ENCODE data around the gene BMS1.

Gene BMS1

DNA sequence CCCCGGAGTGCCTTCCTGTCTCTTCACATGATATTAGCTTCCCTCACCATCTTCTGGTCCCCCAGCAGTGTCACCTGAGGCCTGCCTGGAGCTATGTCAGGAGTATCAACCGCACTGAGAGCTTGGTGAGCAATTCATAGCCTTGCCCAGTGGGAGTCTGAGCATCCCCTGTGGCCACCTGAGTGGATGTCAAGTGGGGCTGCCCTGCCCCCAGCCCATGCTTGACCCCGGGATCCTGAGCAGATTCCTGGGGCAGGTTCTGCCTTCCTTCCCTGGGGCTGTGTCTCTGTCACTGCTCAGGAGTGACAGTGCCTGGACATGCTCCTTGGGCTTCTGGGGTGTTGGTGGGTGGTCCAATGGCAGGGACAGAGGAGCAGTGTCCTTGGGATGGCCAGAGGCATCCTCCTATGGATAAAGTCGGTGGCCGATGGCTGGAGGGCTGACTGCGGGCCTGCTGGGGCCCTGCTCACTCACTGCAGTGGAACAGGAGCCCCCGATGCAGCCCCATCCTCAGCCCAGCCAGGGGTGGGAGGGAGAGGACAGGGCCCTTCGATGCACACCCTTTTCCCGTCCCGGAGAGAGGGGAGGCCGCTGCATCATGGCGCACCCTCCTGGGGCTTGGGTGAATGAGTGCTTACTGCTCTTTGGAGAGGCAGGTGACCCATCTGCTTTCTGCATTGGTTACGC, 95.7 kb downstream of the BMS1 start:
- Histone ChIP-seq H3K9me3 (ENCODE audit: insufficient read depth, low read length) (peaks cover 4% of the 10 kb centered on the region; the same call in 1 of the 2 replicates), H3K4me3 (ENCODE audit: insufficient read depth, low read length, poor library complexity, severe bottlenecking) (no peak overlapping the region), H3K36me3 (ENCODE audit: low read length) (no peaks in the 10 kb centered on the region), H3F3A (ENCODE audit: insufficient read depth) (no peaks in the 10 kb centered on the region), H3K9ac (ENCODE audit: low read length) (no peak overlapping the region), H3K79me2 (ENCODE audit: insufficient read depth, low read length) (no peaks in the 10 kb centered on the region), H3K4me2 (ENCODE audit: low read depth, low read length, poor library complexity, severe bottlenecking) (no peak overlapping the region), H2AFZ (ENCODE audit: low read depth, low read length, severe bottlenecking) (no peak overlapping the region), H3K27me3 (ENCODE audit: low read length) (no peaks in the 10 kb centered on the region), H4K20me1 (ENCODE audit: low read depth, low read length) (no peaks in the 10 kb centered on the region), H3K27ac (ENCODE audit: low read depth, low read length) (no peak overlapping the region), H3K9me2 (replicated peaks; ENCODE audit: insufficient read depth, low read length) (no peaks in the 10 kb centered on the region)
- no peak for TF ChIP-seq EZH2phosphoT487 (conservative IDR thresholded peaks at IDR 0.05; ENCODE audit: low read length)
- TF ChIP-seq, protein P1, sequence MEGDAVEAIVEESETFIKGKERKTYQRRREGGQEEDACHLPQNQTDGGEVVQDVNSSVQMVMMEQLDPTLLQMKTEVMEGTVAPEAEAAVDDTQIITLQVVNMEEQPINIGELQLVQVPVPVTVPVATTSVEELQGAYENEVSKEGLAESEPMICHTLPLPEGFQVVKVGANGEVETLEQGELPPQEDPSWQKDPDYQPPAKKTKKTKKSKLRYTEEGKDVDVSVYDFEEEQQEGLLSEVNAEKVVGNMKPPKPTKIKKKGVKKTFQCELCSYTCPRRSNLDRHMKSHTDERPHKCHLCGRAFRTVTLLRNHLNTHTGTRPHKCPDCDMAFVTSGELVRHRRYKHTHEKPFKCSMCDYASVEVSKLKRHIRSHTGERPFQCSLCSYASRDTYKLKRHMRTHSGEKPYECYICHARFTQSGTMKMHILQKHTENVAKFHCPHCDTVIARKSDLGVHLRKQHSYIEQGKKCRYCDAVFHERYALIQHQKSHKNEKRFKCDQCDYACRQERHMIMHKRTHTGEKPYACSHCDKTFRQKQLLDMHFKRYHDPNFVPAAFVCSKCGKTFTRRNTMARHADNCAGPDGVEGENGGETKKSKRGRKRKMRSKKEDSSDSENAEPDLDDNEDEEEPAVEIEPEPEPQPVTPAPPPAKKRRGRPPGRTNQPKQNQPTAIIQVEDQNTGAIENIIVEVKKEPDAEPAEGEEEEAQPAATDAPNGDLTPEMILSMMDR (IDR thresholded peaks at IDR 0.05; ENCODE audit: insufficient read depth, low read length, poor library complexity, severe bottlenecking): no peak

DNA sequence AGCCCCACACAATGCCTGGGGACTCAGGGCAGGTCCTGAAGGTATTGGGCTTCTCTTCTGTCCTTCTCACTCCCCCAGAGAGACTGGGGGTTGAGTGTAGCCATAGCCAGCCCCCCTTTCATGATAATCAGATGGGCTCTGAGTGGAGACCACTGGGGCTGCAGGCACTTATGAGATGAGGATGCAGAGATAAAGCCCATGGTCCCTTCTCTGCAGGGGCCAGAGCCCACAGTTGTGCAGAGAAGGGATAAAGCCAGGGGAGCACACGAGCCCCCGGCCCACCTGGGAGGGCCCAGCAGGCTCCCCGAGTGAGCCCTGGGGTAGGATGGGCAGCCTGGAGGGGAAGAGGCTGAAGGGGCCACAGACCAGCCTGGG, 96.2 kb downstream of the BMS1 start:
- Histone ChIP-seq H4K20me1 (ENCODE audit: low read depth, low read length) (no peaks in the 10 kb centered on the region), H3K79me2 (ENCODE audit: insufficient read depth, low read length) (no peaks in the 10 kb centered on the region), H3F3A (ENCODE audit: insufficient read depth) (no peaks in the 10 kb centered on the region), H3K4me3 (ENCODE audit: insufficient read depth, low read length, poor library complexity, severe bottlenecking) (no peak overlapping the region), H3K9me2 (replicated peaks; ENCODE audit: insufficient read depth, low read length) (no peaks in the 10 kb centered on the region), H3K9ac (ENCODE audit: low read length) (no peak overlapping the region), H3K36me3 (ENCODE audit: low read length) (no peaks in the 10 kb centered on the region), H3K27me3 (ENCODE audit: low read length) (no peaks in the 10 kb centered on the region), H3K4me2 (ENCODE audit: low read depth, low read length, poor library complexity, severe bottlenecking) (no peak overlapping the region), H3K27ac (ENCODE audit: low read depth, low read length) (no peak overlapping the region), H2AFZ (ENCODE audit: low read depth, low read length, severe bottlenecking) (no peak overlapping the region), H3K9me3 (ENCODE audit: insufficient read depth, low read length) (peaks cover 4% of the 10 kb centered on the region; the same call in 1 of the 2 replicates)
- TF ChIP-seq, protein P1 (IDR thresholded peaks at IDR 0.05; ENCODE audit: insufficient read depth, low read length, poor library complexity, severe bottlenecking): no peak

DNA sequence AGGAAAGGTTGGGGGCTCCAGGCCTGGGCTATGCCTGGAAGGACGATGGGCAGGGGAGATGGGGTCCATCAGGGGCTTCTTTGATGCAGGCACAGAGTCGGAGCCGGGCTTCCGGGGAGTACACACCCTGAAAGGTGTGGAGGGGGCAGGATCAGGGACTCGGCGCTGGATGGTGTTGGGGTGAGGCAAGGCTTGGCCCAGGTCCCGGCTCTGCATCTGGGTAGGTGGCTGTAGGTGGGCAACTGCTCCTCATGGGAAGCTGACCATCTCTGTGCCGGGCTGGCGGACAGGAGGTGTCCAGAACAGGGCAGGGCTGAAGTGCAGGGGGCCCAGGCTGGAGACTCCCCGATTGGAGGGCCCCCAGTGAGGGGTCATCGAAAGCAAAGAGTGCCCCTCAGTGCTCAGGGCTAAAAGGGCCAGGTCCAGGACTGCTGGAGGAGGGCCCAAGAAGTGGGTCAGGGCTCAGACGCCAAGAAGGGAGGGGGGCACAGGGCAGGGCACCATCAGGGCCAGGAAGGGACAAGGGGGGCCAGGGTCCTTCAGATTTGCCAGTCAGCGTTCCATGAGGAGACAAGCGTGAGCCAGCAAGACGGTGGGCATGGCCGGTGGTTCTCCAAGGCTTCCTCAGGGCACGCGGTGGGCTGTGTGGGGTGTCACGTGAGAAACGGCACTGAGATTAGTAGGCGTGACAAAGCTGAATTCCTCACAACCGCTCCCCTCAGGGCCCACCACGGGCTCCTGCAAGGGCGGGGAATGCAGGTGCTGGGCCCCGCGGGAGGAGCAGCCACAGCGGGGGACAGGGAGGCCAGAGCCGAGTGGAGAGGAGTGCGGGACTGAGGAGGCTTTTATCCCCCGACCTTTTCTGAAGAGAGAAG, 97.0 kb downstream of the BMS1 start:
- Histone ChIP-seq H3K27ac (ENCODE audit: low read depth, low read length) (no peak overlapping the region), H3F3A (ENCODE audit: insufficient read depth) (no peaks in the 10 kb centered on the region), H3K36me3 (ENCODE audit: low read length) (no peaks in the 10 kb centered on the region), H4K20me1 (ENCODE audit: low read depth, low read length) (no peaks in the 10 kb centered on the region), H3K9me2 (replicated peaks; ENCODE audit: insufficient read depth, low read length) (no peaks in the 10 kb centered on the region), H3K27me3 (ENCODE audit: low read length) (no peaks in the 10 kb centered on the region), H3K79me2 (ENCODE audit: insufficient read depth, low read length) (no peaks in the 10 kb centered on the region), H3K9me3 (ENCODE audit: insufficient read depth, low read length) (peaks cover 4% of the 10 kb centered on the region; the same call in 1 of the 2 replicates), H2AFZ (ENCODE audit: low read depth, low read length, severe bottlenecking) (no peak overlapping the region), H3K4me3 (ENCODE audit: insufficient read depth, low read length, poor library complexity, severe bottlenecking) (no peak overlapping the region), H3K4me2 (ENCODE audit: low read depth, low read length, poor library complexity, severe bottlenecking) (no peak overlapping the region), H3K9ac (ENCODE audit: low read length) (no peak overlapping the region)
- TF ChIP-seq EZH2phosphoT487 (conservative IDR thresholded peaks at IDR 0.05; ENCODE audit: low read length): no peak
- TF ChIP-seq, protein P1 (IDR thresholded peaks at IDR 0.05; ENCODE audit: insufficient read depth, low read length, poor library complexity, severe bottlenecking): no peak

All from SU-DHL-6 (cell line).